Measurements from ENCODE around the gene REG1B.

Gene REG1B, protein sequence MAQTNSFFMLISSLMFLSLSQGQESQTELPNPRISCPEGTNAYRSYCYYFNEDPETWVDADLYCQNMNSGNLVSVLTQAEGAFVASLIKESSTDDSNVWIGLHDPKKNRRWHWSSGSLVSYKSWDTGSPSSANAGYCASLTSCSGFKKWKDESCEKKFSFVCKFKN

DNA sequence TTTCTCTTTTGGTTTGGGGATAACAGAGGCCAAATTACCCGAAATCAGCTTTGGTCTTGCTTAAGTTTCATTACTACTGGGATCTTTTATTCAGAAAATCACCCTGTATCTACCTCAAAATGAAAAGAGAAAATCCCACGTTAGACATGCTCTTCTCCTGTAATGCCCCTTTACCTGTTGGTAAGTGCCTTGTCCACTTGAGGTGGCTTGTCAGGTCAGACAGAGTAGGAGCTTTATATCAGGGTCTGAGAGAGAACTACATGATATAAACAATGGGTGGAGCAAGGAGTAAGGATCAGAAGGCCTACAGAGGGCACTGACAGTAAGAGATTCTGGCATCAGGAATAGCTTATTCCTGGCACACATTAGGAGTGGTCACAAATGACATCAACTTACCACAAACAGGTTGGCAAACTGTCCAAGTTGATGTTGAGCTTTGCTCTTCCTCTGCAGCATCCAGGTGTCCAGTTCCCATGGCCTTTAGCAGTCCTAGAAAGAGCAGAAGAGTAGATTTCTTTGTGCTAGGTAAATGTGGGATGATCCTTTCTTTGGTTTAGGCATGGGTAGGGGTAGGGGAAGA is at the start of gene REG1B:
Gene REG1B, minus strand, starts transcription at position 209 of the 580 bp plus-strand sequence. CDS start 381 bp downstream, outside the sequence.
- FAIRE-seq, result peak; percentile 13
- no peak for DNase-seq (ENCODE audit: insufficient read length, low spot score)

GRCh38 chr2:79131687-79132086 is 43.9 kb upstream of the REG1B start:
- no peak for DNase-seq (ENCODE audit: insufficient read length, low spot score)
- no peak for FAIRE-seq

DNA sequence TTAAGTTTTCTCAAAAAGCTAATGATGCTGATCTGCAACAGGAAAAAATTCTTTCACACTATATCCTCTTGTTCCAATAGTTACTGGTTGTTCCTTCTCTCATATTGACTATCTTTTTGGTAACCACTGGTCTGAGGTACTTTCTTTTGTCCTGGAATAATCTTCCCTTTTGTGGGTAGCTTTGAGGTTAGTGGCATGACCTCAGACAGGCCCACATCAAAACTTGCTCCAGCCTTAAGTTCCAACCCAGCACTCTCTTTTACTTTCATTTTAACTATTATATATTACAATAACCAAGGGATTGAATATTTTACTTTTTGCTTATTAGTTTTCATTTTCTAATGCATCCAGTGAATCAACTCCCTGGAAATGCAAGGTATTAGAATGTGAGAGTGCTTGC is 42.0 kb upstream of the REG1B start:
- FAIRE-seq, result no peak
- DNase-seq (ENCODE audit: insufficient read length, low spot score), result no peak

GRCh38 chr2:79129260-79129659 is 41.5 kb upstream of the REG1B start:
- FAIRE-seq (no peak), DNase-seq (ENCODE audit: insufficient read length, low spot score) (no peak)

DNA sequence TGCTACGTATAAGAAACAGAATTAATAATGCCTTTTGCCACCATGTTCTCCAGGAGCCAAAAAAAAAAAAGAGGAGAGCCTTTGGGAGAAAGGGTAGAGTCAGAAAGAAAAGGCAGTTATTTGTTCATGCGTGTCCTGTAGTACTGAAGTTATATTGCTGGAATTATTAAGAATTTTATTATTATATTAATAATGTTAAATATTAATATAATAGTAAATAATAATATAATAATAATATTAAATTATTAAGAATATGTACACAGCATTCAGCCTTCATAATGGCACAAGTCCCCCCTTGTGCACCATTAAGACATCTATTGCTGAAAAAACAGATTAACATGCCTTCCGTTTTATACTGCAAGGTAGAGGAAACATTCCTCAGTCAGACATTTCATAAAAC is 40.6 kb upstream of the REG1B start:
- FAIRE-seq, result no peak
- DNase-seq (ENCODE audit: insufficient read length, low spot score), result no peak

GRCh38 chr2:79125721-79125985 is 37.9 kb upstream of the REG1B start:
- DNase-seq (ENCODE audit: insufficient read length, low spot score), result no peak

GRCh38 chr2:79124907-79125720 is 37.3 kb upstream of the REG1B start:
- FAIRE-seq (no peak), DNase-seq (ENCODE audit: insufficient read length, low spot score) (no peak)

More at GRCh38 chr2:79125721-79125985, 37.9 kb upstream of the REG1B start:
- FAIRE-seq, result no peak

DNA sequence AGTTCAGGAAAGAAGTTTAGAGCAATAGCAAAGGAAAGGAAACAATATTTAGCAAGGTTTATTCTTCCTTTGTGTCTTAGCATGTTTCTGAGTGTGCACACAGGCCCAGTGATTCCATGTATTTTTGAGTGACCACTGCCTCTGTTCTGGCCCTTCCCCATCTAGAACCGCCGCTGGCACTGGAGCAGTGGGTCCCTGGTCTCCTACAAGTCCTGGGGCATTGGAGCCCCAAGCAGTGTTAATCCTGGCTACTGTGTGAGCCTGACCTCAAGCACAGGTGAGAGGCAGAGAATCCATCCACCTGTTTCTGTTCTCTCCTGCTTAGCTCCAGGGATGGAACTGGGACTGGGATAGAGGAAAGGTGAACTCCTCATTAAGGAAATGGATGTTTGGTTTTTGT is 34.9 kb upstream of the REG1B start:
- no peak for FAIRE-seq
- no peak for DNase-seq (ENCODE audit: insufficient read length, low spot score)

GRCh38 chr2:79120194-79120713 is 32.5 kb upstream of the REG1B start, which contains the start of gene REG1A:
REG1A (plus strand) TSS chr2:79120488; CDS start chr2:79120862, 374 bp downstream.
- DNase-seq (ENCODE audit: insufficient read length, low spot score) (no peak), FAIRE-seq (no peak)

- FAIRE-seq (no peak), DNase-seq (ENCODE audit: insufficient read length, low spot score) (no peak)
These were observed 29.5 kb upstream of the REG1B start for GRCh38 chr2:79116997-79117928.

DNA sequence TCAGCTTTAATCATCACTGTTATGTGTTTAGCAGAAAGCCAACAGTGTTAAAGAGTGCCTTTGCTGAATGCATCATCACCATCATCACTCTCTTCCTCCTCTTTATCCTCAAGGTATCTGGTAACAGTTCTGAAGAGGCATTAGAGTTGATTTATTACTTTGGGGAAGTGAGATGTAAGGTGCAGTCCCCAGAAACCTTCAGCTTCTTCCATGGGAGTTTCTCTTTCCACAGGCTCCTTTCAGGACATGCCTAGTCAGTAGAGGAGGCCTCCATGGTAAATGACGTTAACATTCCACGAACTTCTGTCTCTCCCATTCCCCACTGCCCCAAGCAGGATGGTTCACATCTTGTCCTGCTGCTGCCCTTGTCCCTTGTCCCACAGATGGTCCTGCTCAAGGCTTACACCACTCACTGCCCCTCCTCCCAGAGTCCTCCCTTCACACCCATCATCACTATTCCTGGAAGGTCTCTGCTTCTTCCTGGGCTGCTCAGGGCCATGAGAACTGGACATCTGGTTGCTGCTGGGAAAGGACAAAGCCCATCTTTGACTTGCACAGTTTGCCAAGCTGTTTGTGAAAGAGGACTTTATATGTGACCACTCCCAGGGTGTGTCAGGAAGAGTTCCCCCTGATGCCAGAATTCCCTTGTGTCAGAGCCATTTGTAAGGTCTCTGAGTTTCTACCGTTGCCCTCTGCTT is 27.2 kb upstream of the REG1B start:
- DNase-seq (ENCODE audit: insufficient read length, low spot score) (no peak), FAIRE-seq (no peak)

GRCh38 chr2:79112269-79112668 is 24.5 kb upstream of the REG1B start:
- DNase-seq (ENCODE audit: insufficient read length, low spot score) (no peak), FAIRE-seq (no peak)

DNA sequence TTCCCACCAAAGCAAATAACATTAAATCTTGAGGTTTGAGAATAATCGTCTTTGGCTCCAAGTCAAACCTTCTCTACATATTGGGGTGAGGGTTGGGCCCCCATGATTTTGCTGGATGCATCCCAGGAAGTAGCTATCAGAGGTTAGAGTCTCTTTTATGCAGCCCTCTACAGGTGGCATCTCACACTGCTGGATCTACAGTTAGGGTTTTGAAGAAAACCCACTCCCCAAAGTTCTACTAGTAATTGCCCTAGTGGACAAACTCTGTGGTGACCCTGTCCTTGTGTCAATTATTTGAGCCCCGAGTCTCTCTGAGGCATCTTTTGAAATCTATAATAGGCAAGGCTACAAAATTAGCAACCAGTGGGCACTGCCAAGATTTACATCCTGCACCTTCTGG is 17.5 kb upstream of the REG1B start:
- DNase-seq (ENCODE audit: insufficient read length, low spot score), result no peak
- FAIRE-seq, result no peak

DNA sequence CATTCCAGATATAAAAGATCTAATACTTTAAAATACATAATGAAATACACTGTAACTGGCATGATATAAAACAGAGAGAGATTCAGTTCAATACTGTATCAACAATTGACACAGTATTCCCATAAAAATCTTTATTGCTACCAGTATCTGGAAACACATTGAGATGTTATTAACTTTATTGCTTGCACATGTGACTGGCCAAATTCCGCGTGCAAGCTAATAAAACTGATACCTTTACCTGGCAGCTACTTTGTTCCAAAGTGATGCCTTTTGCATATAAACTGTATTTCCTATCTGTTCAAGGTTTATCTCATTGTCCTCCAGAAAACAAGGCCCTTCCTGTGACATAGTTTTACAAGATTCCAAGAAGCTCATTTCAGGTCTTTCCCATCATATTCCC is 15.4 kb upstream of the REG1B start:
- DNase-seq (ENCODE audit: insufficient read length, low spot score), result no peak
- no peak for FAIRE-seq

DNA sequence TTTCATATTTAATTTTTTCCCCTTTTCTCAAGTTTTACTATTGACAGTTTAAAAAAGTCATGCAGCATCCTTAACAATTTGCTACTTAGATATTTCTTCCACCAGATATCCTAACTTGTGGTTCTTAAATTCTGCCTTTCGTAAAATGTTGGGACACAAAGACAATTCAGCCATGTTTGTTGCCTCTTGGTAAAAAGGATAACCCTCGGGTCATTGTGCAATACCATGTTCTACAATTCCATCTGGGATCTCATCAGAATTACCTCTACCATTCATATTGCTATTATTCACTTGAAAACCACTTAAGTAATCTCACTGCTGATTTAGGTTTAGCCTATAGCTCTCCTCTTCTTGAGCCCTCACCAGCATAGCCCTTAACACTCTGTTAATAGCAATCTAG is 13.2 kb upstream of the REG1B start:
- FAIRE-seq, result no peak
- no peak for DNase-seq (ENCODE audit: insufficient read length, low spot score)

GRCh38 chr2:79100285-79100684 is 12.5 kb upstream of the REG1B start:
- no peak for DNase-seq (ENCODE audit: insufficient read length, low spot score)
- no peak for FAIRE-seq

DNA sequence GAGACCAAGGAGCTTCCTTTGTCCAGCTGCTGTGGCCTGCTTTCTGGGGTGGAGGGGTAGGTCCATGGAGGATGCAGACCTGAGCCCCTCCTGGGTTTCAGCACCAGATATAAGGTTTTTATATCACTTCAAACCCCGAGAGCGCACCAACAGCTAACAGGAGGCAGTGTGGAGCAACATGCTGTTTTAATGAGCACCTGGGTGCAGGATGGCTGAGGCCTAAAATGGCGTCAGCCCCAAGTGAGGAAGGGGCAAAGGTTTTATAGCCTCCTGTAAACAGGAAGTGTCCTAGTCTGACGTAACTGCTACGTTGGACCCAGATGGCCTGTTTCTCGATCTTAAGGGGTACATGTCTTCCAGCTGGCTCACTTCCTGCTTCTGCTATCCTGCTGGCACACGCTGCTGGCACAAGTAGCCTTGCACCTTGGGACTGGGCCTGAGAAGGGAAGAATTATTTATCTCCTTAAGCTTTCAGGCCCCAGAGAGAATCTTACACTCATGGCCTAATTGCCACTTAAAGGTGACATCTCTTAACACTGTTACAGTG is 11.4 kb upstream of the REG1B start:
- DNase-seq (ENCODE audit: insufficient read length, low spot score) (no peak), FAIRE-seq (no peak)

DNA sequence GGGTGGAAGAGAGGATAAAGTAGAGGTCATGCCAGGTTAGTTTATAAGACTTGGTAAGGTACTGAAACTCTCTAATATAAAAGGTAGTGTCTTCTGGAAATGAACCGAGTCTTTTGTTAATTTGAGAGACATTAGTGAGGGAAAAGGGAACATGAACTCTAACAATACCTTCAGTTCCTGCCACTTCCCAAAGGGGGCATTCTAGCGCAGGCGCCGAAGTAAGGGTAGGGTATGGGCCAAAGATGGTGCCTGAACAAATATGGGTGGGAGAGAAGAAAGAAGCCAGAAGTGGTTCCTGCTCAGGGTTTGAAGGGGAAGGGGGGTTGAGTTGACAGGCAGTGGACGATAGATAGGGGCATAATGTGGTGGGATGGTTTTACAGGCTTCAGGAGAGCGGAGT is 10.1 kb upstream of the REG1B start:
- DNase-seq (ENCODE audit: insufficient read length, low spot score) (no peak), FAIRE-seq (no peak)

DNA sequence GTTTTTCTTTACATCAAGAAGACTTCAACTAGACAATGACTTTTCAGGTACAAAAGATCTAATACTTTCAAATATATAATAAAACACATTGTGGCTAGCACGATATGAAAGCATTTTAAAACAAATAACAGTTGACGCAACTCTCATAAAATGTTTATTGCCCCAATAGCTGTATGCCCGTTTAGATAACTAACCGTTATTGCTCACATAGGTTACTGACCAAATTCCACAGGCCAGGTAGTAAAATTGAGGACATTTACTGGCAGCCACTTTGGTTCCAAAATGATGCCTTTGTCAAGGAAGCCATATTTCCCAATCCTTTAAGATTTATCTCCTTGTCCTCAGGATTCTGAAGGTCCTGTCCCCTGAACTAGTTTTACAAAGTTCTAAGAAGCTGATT is 2.9 kb upstream of the REG1B start:
- FAIRE-seq (no peak), DNase-seq (ENCODE audit: insufficient read length, low spot score) (no peak)

DNA sequence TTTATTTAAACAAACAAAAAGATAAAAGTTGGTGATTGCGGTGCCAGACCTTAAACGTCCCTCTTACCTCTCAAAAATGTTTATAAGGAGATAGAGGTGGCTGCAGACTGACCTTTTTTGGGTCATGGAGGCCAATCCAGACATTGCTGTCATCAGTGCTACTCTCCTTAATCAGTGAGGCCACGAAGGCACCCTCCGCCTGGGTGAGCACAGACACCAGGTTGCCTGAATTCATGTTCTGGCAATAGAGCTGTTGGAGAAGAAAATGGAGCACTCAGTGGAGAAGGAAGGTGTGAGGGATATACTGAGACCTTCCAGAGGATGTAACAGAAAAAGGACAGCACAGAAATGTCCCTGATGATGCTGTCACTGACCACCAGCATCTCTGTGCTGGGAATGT is 1.5 kb downstream of the REG1B start:
- no peak for FAIRE-seq
- no peak for DNase-seq (ENCODE audit: insufficient read length, low spot score)
